GM19467 (cell line): ENCODE data around the gene TMEM9.

Source experiments
- ATAC-seq: cut with Tn5 transposase; IDR thresholded peaks from one replicate; pipeline ENCODE4 v1.9.1; 2021; ENCODE audit warnings: mild to moderate bottlenecking, moderate library complexity; ENCODE audit not compliant: unreplicated experiment

TMEM9 gene

DNA sequence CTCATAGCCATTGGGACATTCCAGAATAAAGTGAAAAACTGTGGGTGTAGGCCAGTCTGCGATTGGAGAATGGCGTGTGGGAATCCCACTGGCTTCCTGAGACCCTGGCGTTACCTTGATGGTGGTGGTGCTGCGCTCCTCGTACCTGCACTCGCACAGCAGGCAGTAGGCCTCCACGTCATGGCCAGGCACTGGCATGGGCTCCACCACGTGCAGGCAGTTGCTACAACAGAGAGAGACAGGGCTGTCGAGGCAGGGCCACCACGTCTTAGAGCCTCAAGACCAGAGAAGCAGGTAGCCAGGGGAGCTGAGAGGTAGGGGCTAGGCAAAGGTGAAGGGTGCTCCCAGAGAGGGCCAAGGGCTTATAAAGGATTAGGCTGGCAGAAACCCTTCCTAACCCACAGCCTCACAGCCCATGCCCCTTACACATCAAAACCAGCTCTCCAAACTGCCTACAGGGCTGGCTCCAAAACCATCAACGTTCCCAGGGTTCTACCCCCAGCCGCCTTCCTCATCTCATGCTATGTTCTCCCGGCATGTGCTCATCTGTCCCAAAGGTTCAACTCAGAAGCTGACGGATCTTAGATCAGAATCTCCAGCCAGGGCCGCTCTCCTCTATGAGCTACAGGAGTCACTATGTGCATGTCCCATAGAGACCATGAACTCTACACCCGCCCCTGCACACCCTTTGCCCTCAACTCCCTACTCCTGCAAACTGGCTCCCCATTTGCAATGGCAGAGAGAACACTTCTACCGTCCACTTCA is 7.5 kb downstream of the TMEM9 start:
- ATAC-seq: no peak

DNA sequence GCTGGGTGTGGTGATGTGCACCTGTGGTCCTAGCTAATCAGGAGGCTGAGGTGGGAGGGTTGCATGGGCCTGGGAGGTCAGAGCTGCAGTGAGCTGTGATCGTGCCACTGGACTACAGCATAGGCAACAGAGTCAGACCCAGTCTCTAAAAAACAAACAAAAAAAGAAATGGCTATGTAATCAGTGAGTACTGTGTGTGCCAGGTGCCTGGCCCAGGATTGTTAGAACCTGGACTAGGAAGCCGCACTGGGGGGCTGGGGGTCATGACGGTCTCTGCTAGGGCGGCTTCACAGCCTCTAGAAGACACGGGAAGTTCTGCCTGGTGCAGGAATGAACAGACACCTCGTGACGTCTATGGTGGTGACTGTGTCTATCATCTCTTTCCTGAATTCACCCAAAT is 8.5 kb downstream of the TMEM9 start:
- ATAC-seq: no peak

DNA sequence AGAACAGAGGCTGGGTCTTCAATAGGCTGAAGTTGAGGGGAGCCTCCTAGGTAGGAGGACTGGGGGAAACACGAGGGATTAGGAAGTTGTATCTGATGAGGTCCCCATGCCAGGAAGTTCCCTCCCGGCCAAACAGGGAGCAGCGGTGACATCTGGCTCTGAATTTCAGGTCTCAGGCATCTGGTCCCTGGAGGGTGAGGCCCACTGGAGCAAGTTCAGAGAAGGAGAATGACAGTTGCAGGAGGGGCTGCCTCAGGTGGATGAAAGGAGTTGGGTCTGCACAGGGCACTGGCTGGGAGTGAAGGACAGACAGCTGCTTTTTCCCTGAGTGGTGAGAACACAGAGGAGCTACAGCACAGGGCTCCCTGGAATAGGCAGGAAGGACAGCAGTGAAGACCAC is 9.1 kb downstream of the TMEM9 start:
- ATAC-seq: no peak

DNA sequence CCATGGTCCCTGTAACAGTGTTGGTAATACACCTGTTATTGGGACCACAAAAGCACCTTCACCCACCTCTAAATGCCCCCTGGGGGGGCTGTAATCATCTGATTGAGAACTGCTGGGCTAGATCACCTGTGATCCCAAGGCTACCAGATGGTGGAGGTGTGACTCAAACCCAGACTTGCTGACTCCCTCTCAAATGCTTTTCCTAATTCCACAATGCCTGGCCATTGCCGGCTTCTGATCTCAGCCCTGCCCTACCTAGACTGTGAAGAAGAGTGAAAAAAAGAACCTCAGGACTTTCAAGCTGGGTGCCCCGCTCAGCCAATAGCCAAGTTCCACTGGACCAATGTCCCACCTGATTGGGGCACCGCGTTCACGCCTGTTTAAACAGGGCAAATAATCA is 9.6 kb downstream of the TMEM9 start:
- no peak for ATAC-seq

DNA sequence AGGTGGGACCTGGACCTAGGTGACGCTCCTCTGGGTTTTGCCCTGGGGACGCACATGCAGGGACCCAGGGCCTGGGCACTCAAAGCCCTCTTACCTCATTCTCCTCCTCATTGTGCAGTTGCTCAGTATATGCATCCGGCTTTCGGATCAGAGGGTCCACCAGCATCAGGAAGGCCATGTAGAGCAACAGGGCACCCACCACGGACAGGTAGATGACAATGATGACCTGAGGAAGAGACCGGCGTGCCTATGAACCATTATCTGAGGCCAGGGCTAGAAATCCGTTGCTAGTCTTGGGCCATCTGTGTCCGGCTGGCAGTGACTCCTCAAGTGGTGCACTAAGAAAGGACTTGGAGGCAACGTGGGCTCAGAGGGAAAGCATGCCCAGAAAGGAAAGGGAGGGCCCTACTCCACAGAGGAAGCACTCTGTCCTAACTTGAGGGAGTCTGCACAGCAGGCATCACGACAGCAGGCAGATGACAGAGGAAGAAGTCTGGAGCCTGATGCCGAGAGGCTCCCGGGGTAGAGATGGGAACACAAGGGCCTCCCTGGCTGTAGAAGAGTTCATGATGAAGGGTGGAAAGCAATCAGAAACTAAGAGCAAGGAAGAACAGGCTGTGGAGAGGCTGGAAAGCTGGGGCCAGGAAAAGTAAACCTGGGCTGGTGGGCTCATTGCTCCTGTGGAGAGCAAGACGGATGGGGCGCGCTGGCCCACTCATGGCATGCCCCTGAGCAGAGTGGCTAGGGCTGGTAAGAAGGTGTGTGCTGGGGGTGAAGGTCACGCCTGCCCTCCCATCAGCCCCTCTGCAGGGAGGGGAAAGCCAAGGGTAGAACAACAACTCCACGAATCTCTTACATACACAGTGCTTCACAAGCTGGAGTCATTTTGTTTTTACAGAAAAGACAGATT is 10.3 kb downstream of the TMEM9 start:
- ATAC-seq: no peak

DNA sequence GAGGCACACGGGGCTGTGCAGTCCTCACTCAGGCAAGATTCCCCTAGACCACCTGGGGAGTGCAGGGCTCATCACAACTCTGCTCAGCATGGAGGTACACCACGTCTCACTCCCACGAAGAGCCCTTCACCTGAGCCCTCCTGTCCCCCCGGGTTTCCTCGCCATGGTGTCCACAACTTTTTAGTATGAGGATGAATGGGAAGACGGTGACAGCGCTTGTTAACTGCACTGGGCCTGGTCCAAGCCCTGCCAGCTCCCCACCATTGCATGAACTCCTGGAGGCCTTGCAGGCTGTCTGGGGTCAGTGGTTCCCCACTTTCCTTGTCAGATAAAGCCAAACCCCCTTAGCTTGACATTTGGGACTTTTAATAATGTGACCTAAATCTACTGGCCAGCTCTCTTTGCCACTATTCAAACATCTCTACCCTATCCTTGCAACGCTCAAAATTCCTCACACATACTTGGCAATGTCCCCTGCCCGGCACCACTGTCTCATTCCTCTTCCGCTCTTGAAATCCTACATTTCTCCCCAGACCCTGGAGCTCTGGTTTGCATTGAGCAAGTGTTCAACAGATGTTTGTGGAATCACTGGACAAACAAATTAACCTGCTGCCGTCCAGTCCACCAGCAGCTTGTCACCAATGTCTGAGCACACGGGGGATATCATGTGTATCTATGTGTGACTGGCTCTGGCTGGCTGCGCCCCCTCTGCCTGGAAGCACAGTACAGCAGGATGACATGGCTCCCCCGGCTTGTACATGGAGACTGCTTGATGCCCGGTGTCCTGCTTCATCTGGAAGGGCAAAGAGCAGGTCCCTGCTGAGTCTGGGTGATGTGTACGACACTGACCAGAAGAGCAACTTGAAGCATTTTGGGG is 11.2 kb downstream of the TMEM9 start:
- ATAC-seq: no peak

DNA sequence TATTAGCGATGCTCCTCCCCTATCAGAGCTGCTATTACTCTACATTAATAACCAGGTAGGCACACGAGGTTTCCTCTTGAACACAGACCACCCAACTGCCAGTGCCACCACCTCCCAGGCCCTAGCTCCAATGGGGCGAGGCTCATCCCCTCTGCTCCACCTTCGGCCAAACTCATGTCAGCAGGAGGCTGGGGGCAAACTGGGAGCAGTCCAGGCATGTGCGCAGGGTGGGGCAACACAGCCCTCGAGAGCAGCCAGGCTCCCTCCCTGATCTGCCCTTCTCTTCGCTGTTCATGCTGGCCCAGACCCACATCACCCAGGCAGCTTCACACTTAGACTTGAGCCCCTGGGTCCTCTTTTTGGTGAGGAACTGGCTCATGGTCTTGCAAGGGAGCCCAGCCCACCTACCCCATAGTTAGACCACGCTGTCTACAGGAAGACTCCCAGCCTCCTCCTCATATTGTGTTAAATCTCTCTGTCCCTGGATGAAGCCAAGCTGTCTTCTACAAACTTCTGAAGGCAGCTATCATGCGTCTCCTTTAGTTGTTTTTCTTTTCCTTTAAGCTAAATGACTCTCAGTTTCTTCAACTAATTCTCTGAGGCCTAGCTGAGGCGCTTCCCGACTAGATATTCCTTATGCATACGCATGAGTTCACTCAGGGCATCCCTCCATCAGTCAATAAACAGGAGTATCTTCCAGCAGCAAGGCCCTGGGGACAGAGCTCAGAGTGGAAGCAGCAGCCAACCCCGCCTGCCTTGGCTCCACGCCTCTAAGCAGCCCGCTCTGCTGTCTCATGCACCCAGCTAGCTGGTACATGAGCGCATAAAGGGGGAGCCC is 12.0 kb downstream of the TMEM9 start:
- no peak for ATAC-seq

DNA sequence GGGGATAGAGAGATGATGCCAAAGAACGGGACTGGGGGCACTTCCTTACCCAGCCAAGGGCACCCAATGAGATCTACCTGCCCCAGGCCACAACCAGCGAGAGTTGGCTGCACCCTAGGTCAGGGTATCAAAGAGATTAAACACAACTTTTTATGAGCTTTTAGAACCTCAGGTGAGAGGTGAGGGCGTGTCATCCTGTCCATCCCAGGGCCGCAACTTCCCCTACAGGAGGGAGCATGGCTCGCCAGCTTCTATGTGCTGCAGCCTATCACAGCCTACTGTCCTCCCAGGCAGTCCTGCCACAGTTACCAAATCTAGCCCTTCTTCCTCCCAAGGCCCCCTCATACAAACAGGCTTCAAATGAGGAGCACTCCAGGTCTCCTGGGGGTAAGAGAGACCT is 12.9 kb downstream of the TMEM9 start:
- ATAC-seq: no peak

DNA sequence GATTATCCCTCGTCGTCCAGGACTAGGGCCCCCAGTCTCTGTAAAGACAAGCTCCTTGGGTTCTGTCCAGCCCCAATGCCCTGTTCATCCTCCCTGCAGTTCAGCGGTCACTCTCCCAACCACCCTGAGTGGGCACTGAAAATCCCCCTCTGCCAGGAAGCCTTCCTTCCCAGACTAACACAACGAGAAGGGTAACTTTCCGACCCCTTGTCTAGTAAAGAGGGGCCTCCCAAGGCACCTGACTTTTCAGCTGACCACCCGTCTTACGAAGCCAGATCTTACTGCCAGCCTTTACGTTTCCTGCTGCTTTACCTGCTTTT is 13.4 kb downstream of the TMEM9 start:
- ATAC-seq: no peak

DNA sequence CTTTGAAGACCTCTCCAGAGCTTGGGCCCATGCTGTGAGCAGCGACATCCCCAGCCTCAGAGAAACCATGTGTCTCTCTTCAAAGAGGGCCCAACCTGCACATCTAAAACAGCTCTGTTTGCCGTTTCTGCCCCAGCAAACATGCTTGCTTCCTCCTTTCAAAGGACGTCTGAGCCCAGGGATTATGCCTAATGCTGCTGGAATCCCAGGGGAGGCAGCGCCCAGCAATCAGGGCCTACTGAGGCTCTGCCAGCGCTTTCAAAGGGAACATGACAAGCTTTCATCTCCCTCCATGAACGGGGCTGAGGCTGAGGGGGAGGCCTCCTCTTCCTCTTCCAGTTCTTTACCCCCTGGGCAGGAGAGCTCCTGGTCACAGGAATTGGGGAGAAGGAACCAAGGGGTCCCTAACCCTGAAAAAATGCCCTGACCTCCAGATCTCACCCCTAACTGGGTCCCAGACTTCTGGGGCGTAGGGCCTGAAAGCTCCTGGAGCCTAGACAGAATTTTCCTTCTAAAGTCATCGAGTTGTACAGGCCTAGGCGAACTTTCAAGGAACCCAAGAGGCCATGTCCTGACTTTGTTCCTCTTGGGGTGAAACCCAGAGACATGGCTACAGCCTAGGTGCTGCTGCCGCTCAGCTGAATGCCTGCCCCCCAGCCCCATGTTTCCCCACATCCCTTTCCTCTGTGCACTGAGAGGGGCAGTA is 13.9 kb downstream of the TMEM9 start:
- ATAC-seq: no peak

DNA sequence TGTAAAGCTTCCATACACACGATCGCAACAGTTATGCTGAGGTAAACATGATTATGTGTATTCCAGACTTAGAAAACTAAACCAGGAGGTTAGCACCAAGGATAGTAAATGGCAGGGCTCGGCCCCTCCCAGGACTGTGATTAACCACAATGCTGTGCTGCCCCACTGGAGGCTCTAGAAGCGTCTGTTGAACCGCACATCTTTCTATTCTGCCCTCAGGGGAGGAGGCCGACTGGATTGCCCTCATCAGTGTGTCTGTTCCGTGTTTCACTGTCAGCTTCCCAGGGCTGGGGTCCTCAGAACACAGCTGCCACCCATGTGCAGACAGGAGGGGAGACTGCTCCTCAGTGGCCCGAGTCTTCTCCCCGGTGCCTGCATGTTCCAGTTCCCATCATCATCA is 14.5 kb downstream of the TMEM9 start:
- no peak for ATAC-seq

DNA sequence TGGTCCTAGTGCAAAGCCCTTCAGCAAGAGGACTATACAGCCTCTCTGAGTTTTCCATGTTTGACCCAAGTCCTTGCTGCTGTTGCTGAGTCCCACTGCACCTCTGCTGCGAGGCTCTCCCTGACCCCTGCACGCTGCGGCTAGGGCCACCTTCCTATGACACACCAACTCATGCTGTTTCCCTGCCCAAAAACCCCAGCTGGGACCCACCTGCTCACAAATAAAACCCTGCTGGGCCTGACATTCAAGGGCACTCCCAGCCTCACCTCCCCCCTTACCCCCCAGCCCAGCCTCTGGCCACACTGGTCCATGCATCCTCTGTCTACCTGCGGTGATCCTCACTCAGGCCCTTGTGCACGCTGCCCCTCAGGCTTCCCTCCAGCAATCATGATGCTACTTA is 15.0 kb downstream of the TMEM9 start:
- no peak for ATAC-seq

DNA sequence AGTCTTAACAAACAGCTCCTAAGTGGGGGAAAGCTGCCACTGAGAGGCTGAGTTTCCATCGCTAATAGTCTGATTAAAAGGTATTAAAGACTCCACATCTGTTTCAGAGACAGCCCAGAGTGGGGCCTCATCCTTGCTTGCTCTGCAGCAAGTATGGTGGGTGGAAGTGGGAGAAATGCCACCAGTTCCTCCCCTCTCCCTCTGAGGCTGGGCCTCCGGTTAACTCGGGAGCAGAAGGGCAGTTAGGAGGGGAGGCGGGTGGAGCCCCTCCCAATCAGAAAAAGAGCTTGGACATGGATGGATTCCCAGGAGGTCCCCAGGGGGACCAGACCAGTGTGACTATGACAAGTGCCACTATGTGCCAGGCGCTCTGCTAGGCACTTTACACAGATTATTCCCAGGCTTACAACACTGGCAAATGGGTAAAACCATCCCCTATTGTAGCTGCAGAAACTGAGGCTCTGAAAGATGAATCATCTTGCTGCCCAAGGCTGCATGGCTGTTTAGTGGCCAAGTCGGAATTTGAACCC is 15.9 kb downstream of the TMEM9 start:
- no peak for ATAC-seq

DNA sequence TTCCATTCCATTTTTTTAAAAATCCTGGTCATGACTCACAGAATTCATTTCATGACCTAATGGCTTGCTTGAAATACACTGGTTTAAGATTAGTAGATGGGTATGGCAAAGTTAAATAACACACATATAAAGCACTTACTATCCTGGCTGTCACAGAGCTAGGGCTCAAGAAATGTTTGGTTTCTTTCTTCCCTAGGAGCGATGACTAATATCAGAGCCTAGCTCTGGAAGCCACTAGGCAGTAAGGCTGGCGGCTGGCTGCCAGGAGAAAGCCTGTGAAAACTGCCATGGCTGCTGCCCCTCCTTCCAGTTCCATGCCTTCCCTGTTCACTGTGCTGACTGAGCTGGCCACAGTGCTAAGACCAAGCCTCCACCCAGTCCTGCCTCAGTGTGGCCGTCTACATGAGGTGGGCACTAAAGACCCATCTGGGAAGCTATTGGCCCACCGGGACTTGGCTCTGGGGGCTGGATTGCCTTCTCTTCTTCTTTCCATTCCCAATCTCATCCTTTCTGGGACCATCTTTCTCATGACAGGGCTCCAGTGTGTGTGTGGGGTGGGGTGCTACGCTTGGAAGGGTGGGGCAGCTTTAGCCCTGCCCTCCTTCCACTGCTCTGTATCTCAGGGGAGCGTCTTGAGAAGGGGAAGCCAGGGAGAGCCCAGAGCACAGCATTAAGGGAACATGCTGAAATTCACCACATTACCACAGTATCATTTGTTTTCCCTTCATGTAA is 16.5 kb downstream of the TMEM9 start:
- no peak for ATAC-seq

DNA sequence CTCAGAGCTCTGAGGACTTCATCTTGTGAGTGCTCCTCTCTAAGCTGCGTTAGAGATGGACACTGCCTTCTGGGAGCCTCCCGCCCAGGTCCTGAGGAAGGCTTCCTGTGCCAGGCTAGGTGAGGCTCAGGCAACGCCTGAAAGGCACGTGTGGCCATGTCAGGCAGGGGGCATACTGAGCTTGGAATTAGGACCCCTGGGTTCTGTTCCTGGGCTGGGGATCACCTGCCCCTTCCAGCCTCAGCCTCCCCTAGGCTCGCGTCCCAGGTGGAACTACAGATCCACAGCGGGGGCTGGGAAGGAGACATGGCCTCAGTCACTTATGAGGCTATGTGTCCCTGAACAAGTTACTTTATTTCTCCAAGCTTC is 17.3 kb downstream of the TMEM9 start:
- no peak for ATAC-seq

DNA sequence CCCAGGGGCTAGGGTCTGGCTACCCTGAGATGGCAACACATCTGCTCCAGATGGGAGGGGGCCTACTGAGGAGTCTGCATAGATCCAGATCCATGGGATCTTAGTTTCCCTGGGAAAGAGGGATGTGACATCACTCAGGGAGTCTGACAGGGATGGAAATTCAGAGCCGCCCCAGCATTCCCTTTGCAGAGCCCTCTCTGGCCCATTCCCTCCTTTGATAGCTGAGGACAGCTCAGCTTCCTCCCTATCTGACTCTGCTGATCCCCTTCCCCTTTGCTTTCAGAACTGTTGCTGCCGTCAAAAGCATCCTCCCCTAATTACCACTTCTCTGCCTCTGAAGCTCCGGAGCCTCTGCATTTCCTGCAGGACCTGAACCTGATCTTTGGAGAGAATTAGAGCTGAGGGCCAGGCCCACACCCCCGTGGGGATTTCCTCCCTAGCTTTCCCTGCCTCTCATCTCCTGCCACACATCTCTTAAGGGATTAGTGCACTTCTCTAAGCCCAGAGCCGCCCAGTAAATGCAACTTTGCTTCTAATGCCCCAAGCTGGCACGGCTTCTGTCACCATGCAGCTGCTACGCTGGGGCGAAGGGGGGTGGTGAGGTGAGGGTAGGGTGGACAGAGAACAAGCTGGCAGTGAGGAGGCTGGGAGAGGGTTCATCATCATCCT is 17.8 kb downstream of the TMEM9 start:
- no peak for ATAC-seq

DNA sequence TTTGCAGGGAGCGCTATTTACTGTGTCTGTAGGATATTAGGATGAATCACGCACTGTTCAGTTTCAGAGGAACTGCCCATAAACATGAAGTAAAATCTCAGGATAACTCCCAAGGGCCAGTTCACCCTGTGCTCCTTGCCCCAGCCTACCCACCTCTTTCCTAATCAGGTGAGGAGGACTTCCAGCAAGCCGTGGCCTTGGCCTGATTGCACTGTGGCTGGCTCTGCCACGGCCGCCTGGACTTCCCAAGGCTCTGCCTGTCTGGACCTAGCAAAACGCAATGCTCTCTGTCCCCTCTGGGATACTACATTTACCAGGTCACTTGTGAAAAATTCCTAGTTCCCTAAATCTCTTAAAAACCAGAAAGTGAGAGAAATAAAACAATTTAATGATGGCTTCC is 19.9 kb downstream of the TMEM9 start:
- ATAC-seq: no peak

DNA sequence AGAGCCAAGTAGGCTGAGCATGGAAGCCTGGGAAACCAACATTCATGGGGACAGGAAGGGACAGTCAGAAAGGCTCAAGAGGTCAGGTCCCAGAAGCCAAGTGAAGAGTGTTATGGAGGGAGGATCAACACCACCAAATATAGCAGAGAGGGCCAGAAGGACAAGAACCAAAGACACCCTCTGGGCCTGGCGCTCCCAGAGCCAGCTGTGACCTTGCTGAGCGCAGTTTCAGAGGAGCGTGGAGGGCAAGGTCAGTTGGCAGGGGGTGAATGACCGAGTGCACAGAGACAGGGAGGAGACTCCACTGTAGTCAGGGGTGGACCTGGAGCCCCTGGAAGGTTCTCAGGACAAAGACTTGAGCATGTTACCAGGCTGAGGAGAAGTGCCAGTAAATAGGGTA is 22.9 kb downstream of the TMEM9 start:
- no peak for ATAC-seq

DNA sequence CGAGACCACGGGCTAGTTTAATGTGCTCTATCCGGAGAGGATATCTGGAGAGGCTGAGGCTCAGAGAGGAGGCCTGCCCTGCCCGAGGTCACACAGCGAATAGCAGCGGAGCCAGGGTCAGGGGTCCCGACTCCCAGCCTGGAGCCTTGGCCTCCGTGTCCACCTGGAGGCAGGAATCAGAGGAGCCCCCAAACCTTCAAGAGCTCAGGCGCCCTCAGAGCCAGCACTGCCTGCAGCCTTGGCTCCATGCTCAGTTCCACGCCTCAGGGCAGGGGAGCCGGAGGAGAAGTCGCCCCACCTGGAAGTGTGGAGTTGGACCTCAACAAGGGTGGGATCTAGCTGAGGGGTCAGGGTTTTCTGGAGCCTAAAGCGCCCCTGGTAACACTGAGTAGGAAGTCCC is 25.3 kb downstream of the TMEM9 start:
- no peak for ATAC-seq
